Activated naive CD8-positive, alpha-beta T cell treated with anti-CD3 and anti-CD28 coated beads, Interleukin-2, amount 10 ng/mL, durations not matched to agents 7 days and 5 days (primary cell): ENCODE data around the gene LCE1F. TPM values are rescaled to one million over a fixed set of nuclear protein-coding genes. Genes with fewer than 3 reads are reported as not detected.

Source experiments
- ATAC-seq: fragments of 150-1000 bp; cut with Tn5 transposase; one replicate; pipeline ENCODE4 v1.10.0; 2021; ENCODE audit warnings: low read depth, moderate library complexity
- POLR2A ChIA-PET: fragments of 350-600 bp; sonication (Branson Sonifier 250); formaldehyde crosslinking; loops from one replicate; lab custom pipeline; 2021; ENCODE audit warnings: antibody characterized with exemption; lab: Charles Lee
- DNase-seq: peaks from one replicate; pipeline ENCODE4 v3.0.0; 2021
- H3K27ac Mint-ChIP-seq: one replicate; pipeline ENCODE4 v1.8.0; 2022; ENCODE audit warnings: mild to moderate bottlenecking, mixed read lengths
- H3K27me3 Mint-ChIP-seq: one replicate; pipeline ENCODE4 v1.8.0; 2022; ENCODE audit warnings: mild to moderate bottlenecking, moderate library complexity, mixed read lengths
- H3K36me3 Mint-ChIP-seq: one replicate; pipeline ENCODE4 v1.8.0; 2021; ENCODE audit warnings: mild to moderate bottlenecking, mixed read lengths
- H3K4me1 Mint-ChIP-seq: one replicate; pipeline ENCODE4 v1.8.0; 2021; ENCODE audit warnings: mixed read lengths
- H3K4me3 Mint-ChIP-seq: one replicate; pipeline ENCODE4 v1.8.0; 2022; ENCODE audit warnings: mild to moderate bottlenecking, moderate library complexity, mixed read lengths
- H3K9me3 Mint-ChIP-seq: one replicate; pipeline ENCODE4 v1.8.0; 2021; ENCODE audit warnings: mixed read lengths
- total RNA-seq, 2 experiments: library from RNA; stranded (reverse); gene quantifications; one replicate each; pipeline ENCODE4 v1.2.3, GENCODE V29; 2021

LCE1F gene
- total RNA-seq, 2 experiments from 2014 or later = not detected

DNA sequence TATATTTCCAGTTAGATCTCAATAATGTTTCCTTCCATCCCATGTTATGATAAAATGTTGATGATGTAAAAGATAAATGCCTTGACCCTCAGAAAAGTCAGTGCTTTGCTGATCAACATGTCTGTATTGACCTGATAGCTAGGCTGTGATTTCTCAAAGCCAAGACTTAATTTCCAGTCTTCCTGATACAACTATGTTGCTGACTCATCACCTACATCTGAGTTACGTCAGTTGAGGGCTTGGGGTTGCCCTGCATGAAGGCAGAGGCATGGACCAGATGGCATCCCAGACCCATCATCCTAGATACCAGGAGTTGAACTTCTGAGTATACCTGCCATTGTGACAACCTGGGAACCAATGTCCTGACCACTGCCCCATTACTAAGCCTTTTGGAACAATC lies 26.4 kb downstream of the LCE1F start:
- H3K36me3 Mint-ChIP-seq = no peaks in the 10 kb centered on the region
- no peaks in the 10 kb centered on the region for H3K9me3 Mint-ChIP-seq
- no peaks in the 10 kb centered on the region for H3K4me1 Mint-ChIP-seq
- peaks cover 5% of the 10 kb centered on the region for H3K27me3 Mint-ChIP-seq
- H3K27ac Mint-ChIP-seq = no peak overlapping the region
- no peak for ATAC-seq
- POLR2A ChIA-PET = no interaction called here
- DNase-seq = no peak
- H3K4me3 Mint-ChIP-seq = no peak overlapping the region

DNA sequence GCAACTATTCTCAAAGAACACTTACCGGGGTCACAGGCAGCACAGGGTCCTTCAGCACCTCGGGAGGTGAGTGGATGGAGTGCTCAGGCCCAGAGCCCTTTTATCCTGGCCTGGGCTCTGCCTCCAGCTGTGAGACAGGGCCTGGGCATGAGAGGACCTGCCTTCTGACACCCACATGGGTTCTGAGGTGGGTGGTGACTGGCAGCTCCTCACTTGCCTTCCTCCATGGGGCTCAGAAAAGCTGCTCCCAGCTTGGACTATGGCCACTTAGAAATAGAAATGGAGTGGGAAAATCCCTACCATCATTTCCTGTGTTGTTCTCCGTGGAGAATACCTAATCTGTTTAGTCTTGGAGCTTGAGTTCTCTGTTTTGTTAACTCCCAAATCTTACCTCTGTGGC lies 31.6 kb downstream of the LCE1F start, which contains the start of gene LCE1C:
Gene LCE1C, minus strand, starts transcription at position 76 of the 400 bp plus-strand sequence. CDS start 1,173 bp downstream, outside the sequence.
- Mint-ChIP-seq H3K27me3 (peaks cover 13% of the 10 kb centered on the region), H3K9me3 (no peaks in the 10 kb centered on the region), H3K36me3 (no peaks in the 10 kb centered on the region), H3K4me3 (no peak within 1 kb of the TSS), H3K4me1 (no peaks in the 10 kb centered on the region), H3K27ac (no peak within 1 kb of the TSS)
- ATAC-seq (no peak), DNase-seq (no peak)
- POLR2A ChIA-PET = no interaction called here

DNA sequence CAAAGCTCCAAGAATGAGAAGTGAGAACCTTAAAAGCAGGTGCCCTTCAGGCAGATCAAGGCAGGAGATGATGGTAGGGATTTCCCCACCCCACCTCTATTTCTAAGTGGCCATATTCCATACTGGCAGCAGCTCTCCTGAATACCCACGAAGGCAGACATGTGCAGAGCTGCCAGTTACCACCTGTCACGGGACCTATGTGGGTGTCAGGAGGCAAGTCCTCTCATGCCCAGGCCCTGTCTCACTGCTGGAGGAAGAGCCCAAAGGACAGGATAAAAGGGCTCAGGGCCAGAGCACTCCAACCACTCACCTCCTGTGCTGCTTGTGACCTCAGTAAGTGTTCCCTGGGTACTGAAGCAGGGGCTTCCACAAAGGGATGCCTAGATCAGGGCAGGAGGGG lies 36.1 kb downstream of the LCE1F start:
- H3K27ac Mint-ChIP-seq = no peak overlapping the region
- peaks cover 13% of the 10 kb centered on the region for H3K27me3 Mint-ChIP-seq
- POLR2A ChIA-PET = no interaction called here
- ATAC-seq (no peak), DNase-seq (no peak)
- H3K9me3 Mint-ChIP-seq = no peaks in the 10 kb centered on the region
- H3K36me3 Mint-ChIP-seq = no peaks in the 10 kb centered on the region
- no peaks in the 10 kb centered on the region for H3K4me1 Mint-ChIP-seq
- no peak overlapping the region for H3K4me3 Mint-ChIP-seq

DNA sequence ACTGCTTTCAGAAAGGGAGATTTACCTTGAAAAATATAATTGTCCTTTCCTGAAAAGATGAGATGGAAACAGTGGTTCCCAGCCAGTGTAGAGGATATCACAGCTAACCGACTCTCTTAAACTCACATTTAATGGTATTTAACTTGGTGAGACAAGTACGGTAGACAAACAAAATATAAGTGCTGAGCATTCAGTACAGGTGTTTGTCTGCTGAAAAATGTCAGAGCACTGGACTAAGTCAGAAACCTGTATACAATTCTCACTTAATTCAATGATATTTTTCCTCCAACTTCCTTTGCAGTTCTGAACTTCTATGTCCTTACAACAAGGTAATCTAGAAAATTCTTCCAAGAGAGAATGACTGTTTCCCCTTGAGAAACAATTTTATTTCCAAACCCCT lies 36.7 kb downstream of the LCE1F start, which contains the start of gene LCE1B:
Gene LCE1B, plus strand, starts transcription at position 301 of the 400 bp plus-strand sequence. CDS start 476 bp downstream, outside the sequence.
- H3K27ac Mint-ChIP-seq = no peak within 1 kb of the TSS
- DNase-seq (no peak), ATAC-seq (no peak)
- no peak within 1 kb of the TSS for H3K4me3 Mint-ChIP-seq
- H3K9me3 Mint-ChIP-seq = no peaks in the 10 kb centered on the region
- H3K4me1 Mint-ChIP-seq = no peaks in the 10 kb centered on the region
- H3K36me3 Mint-ChIP-seq = no peaks in the 10 kb centered on the region
- POLR2A ChIA-PET = no interaction called here
- H3K27me3 Mint-ChIP-seq = peaks cover 13% of the 10 kb centered on the region

DNA sequence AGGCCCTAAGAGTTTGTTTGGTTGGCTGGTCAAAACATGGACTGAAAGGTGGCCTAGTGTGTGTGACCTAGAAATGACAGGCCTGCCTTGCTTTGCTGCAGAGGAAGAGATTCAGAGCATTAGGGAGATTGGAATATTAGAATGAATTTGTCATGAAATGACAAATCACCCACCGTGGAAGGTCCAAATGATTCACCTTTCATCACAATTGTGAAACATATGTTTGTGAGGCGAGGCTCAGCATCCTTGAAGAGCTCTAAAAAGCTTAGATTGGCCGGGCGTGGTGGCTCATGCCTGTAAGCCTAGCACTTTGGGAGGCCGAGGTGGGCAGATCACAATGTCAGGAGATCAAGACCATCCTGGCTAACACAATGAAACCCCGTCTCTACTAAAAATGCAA lies 42.4 kb downstream of the LCE1F start:
- no peak overlapping the region for H3K4me3 Mint-ChIP-seq
- no peaks in the 10 kb centered on the region for H3K36me3 Mint-ChIP-seq
- no peak for ATAC-seq
- POLR2A ChIA-PET = no interaction called here
- H3K27ac Mint-ChIP-seq = no peak overlapping the region
- DNase-seq = no peak
- H3K9me3 Mint-ChIP-seq = no peaks in the 10 kb centered on the region
- no peaks in the 10 kb centered on the region for H3K4me1 Mint-ChIP-seq
- no peaks in the 10 kb centered on the region for H3K27me3 Mint-ChIP-seq

GRCh38 chr1:152823294-152823693 lies 48.4 kb downstream of the LCE1F start:
- POLR2A ChIA-PET = no interaction called here
- H3K27me3 Mint-ChIP-seq = no peaks in the 10 kb centered on the region
- no peaks in the 10 kb centered on the region for H3K9me3 Mint-ChIP-seq
- DNase-seq = no peak
- no peak for ATAC-seq
- H3K4me3 Mint-ChIP-seq = no peak overlapping the region
- H3K4me1 Mint-ChIP-seq = no peaks in the 10 kb centered on the region
- no peak overlapping the region for H3K27ac Mint-ChIP-seq
- no peaks in the 10 kb centered on the region for H3K36me3 Mint-ChIP-seq

- Mint-ChIP-seq H3K4me3 (no peak overlapping the region), H3K27ac (no peak overlapping the region)
- DNase-seq = no peak
Observed at GRCh38 chr1:152824964-152825363, 50.0 kb downstream of the LCE1F start.

More at GRCh38 chr1:152824964-152825363, 50.0 kb downstream of the LCE1F start:
- POLR2A ChIA-PET = no interaction called here
- H3K4me1 Mint-ChIP-seq = no peaks in the 10 kb centered on the region
- ATAC-seq = no peak
- no peaks in the 10 kb centered on the region for H3K36me3 Mint-ChIP-seq
- no peaks in the 10 kb centered on the region for H3K9me3 Mint-ChIP-seq
- peaks cover 2% of the 10 kb centered on the region for H3K27me3 Mint-ChIP-seq

Other genes starting within 250 kb of the LCE1F start
- gene LCE3E, start 208.4 kb upstream of the LCE1F start, total RNA-seq = not detected
- not detected for gene LCE3D, start 194.6 kb upstream of the LCE1F start, total RNA-seq
- not detected for gene LCE3C, start 174.9 kb upstream of the LCE1F start, total RNA-seq
- not detected for gene LCE3B, start 161.3 kb upstream of the LCE1F start, total RNA-seq
- gene LCE3A, start 152.0 kb upstream of the LCE1F start, total RNA-seq = not detected
- gene LCE2D, start 111.8 kb upstream of the LCE1F start, total RNA-seq = not detected
- not detected for gene LCE2C, start 99.9 kb upstream of the LCE1F start, total RNA-seq
- not detected for gene LCE2B, start 89.0 kb upstream of the LCE1F start, total RNA-seq
- gene LCE2A, start 76.8 kb upstream of the LCE1F start, total RNA-seq = not detected
- gene LCE4A, start 67.0 kb upstream of the LCE1F start, total RNA-seq = not detected
- not detected for gene KPRP, start 17.1 kb upstream of the LCE1F start, total RNA-seq
- not detected for gene LCE1E, start 11.1 kb downstream of the LCE1F start, total RNA-seq
- gene LCE1D, start 21.6 kb downstream of the LCE1F start, total RNA-seq = not detected
- gene LCE1C, start 31.5 kb downstream of the LCE1F start, total RNA-seq = not detected
- not detected for gene LCE1B, start 36.8 kb downstream of the LCE1F start, total RNA-seq
- not detected for gene LCE1A, start 52.3 kb downstream of the LCE1F start, total RNA-seq
- gene LCE6A, start 67.7 kb downstream of the LCE1F start, total RNA-seq = not detected
- not detected for gene LCE7A, start 84.9 kb downstream of the LCE1F start, total RNA-seq
- gene SMCP, start 103.2 kb downstream of the LCE1F start, total RNA-seq = not detected
- gene IVL, start 133.4 kb downstream of the LCE1F start, total RNA-seq = not detected
- gene SPRR5, start 172.1 kb downstream of the LCE1F start, total RNA-seq = not detected
- gene SPRR4, start 195.5 kb downstream of the LCE1F start, total RNA-seq = not detected
- not detected for gene SPRR1A, start 208.9 kb downstream of the LCE1F start, total RNA-seq
- not detected for gene SPRR3, start 226.6 kb downstream of the LCE1F start, total RNA-seq